GM23338 (cell line): ENCODE data around the gene C1orf141.

ENCODE experiments used
- CREB1 ChIP-seq: fragments of 250-450 bp; sonication (Bioruptor Pico); IDR thresholded peaks from 2 replicates; pipeline ENCODE4 v1.5.0; 2020; ENCODE audit warnings: low read depth, mild to moderate bottlenecking, moderate library complexity
- CTCF ChIP-seq, 2 experiments: fragments of 200-600 bp in 1 of 2; sonication (generic) in 1 of 2; conservative IDR thresholded peaks; 2 replicates each; pipeline versions ENCODE4 v1.5.1 to v1.6.1; 2016 to 2017; ENCODE audit warnings: antibody characterized with exemption in 2 of 2, low read depth in 2 of 2, mild to moderate bottlenecking in 2 of 2, moderate library complexity in 1 of 2
- ETS1 ChIP-seq: IDR thresholded peaks from 2 replicates; pipeline ENCODE4 v1.6.1; 2016; ENCODE audit warnings: antibody characterized with exemption
- EZH2 ChIP-seq: fragments of 200-600 bp; sonication (generic); IDR thresholded peaks from one replicate; pipeline ENCODE4 v1.8.0; 2017; ENCODE audit warnings: antibody characterized with exemption, mild to moderate bottlenecking, low read depth; ENCODE audit not compliant: unreplicated experiment
- EZH2phosphoT487 ChIP-seq: fragments of 200-600 bp; sonication (generic); IDR thresholded peaks from one replicate; pipeline ENCODE4 v1.8.1; 2018; ENCODE audit warnings: antibody characterized with exemption; ENCODE audit not compliant: unreplicated experiment
- JUNB ChIP-seq: IDR thresholded peaks from one replicate; pipeline ENCODE4 v1.6.1; 2016; ENCODE audit warnings: antibody characterized with exemption; ENCODE audit not compliant: unreplicated experiment
- NANOG ChIP-seq: IDR thresholded peaks from 2 replicates; pipeline ENCODE4 v1.6.1; 2016; ENCODE audit warnings: antibody characterized with exemption, borderline replicate concordance
- POLR2AphosphoS5 ChIP-seq: IDR thresholded peaks from 2 replicates; pipeline ENCODE4 v1.6.1; 2016; ENCODE audit warnings: antibody characterized with exemption, low read depth
- REST ChIP-seq: IDR thresholded peaks from one replicate; pipeline ENCODE4 v1.6.1; 2018; ENCODE audit warnings: antibody characterized with exemption; ENCODE audit not compliant: unreplicated experiment
- STAT1 ChIP-seq: IDR thresholded peaks from one replicate; pipeline ENCODE4 v1.6.1; 2016; ENCODE audit warnings: antibody characterized with exemption; ENCODE audit not compliant: unreplicated experiment
- ZNF114 ChIP-seq: fragments of 250-450 bp; sonication (Bioruptor Pico); IDR thresholded peaks from 2 replicates; pipeline ENCODE4 v1.5.0; 2020; ENCODE audit warnings: mild to moderate bottlenecking, moderate library complexity
- ZNF331 ChIP-seq: fragments of 250-450 bp; sonication (Bioruptor Pico); IDR thresholded peaks from 2 replicates; pipeline ENCODE4 v1.5.0; 2020; ENCODE audit warnings: low read depth, mild to moderate bottlenecking, moderate library complexity

- TF ChIP-seq CTCF (conservative IDR thresholded peaks at IDR 0.05; ENCODE audit: low read depth in 2 of 2) (no peak), POLR2AphosphoS5 (no peak), EZH2phosphoT487 (no peak), NANOG (no peak), REST (no peak), STAT1 (no peak), EZH2 (no peak), CREB1 (CRISPR knock-in tag) (no peak), ZNF331 (CRISPR knock-in tag) (no peak), ETS1 (no peak), ZNF114 (CRISPR knock-in tag) (no peak), JUNB (no peak)
Observed at GRCh38 chr1:67088440-67088839, 46.3 kb downstream of the C1orf141 start.
